ENCODE measurements around the gene PEPD.

Gene PEPD

GRCh38 chr19:33488826-33489225, 32.8 kb downstream of the PEPD start:
- TF ChIP-seq CTCF (IDR thresholded peaks at IDR 0.05; ENCODE audit: insufficient read depth, low read length, poor library complexity, severe bottlenecking) (no peak), EZH2phosphoT487 (conservative IDR thresholded peaks at IDR 0.05; ENCODE audit: low read length) (no peak)
- Histone ChIP-seq H3K9me3 (ENCODE audit: insufficient read depth, low read length) (no peaks in the 10 kb centered on the region), H2AFZ (ENCODE audit: low read depth, low read length, severe bottlenecking) (no peak overlapping the region), H3K27ac (ENCODE audit: low read depth, low read length) (no peak overlapping the region), H3K9me2 (replicated peaks; ENCODE audit: insufficient read depth, low read length) (no peaks in the 10 kb centered on the region), H3K9ac (ENCODE audit: low read length) (no peak overlapping the region), H3K4me3 (ENCODE audit: insufficient read depth, low read length, poor library complexity, severe bottlenecking) (no peak overlapping the region), H3F3A (ENCODE audit: insufficient read depth) (no peaks in the 10 kb centered on the region), H3K79me2 (ENCODE audit: insufficient read depth, low read length) (no peaks in the 10 kb centered on the region), H3K36me3 (ENCODE audit: low read length) (no peaks in the 10 kb centered on the region), H4K20me1 (ENCODE audit: low read depth, low read length) (no peaks in the 10 kb centered on the region), H3K27me3 (ENCODE audit: low read length) (no peaks in the 10 kb centered on the region), H3K4me2 (ENCODE audit: low read depth, low read length, poor library complexity, severe bottlenecking) (no peak overlapping the region)

- no peak overlapping the region for H3K27ac ChIP-seq (ENCODE audit: low read depth, low read length)
- no peaks in the 10 kb centered on the region for H3F3A ChIP-seq (ENCODE audit: insufficient read depth)
- H3K79me2 ChIP-seq (ENCODE audit: insufficient read depth, low read length): no peaks in the 10 kb centered on the region
- TF ChIP-seq CTCF (IDR thresholded peaks at IDR 0.05; ENCODE audit: insufficient read depth, low read length, poor library complexity, severe bottlenecking) (no peak), EZH2phosphoT487 (conservative IDR thresholded peaks at IDR 0.05; ENCODE audit: low read length) (no peak)
- H3K27me3 ChIP-seq (ENCODE audit: low read length): no peaks in the 10 kb centered on the region
- H3K9ac ChIP-seq (ENCODE audit: low read length): no peak overlapping the region
- H3K36me3 ChIP-seq (ENCODE audit: low read length): no peaks in the 10 kb centered on the region
- H4K20me1 ChIP-seq (ENCODE audit: low read depth, low read length): no peaks in the 10 kb centered on the region
- no peak overlapping the region for H2AFZ ChIP-seq (ENCODE audit: low read depth, low read length, severe bottlenecking)
- H3K4me3 ChIP-seq (ENCODE audit: insufficient read depth, low read length, poor library complexity, severe bottlenecking): no peak overlapping the region
- no peak overlapping the region for H3K4me2 ChIP-seq (ENCODE audit: low read depth, low read length, poor library complexity, severe bottlenecking)
- H3K9me2 ChIP-seq (replicated peaks; ENCODE audit: insufficient read depth, low read length): no peaks in the 10 kb centered on the region
- H3K9me3 ChIP-seq (ENCODE audit: insufficient read depth, low read length): no peaks in the 10 kb centered on the region
Measured at GRCh38 chr19:33487901-33488800, 33.4 kb downstream of the PEPD start.

- TF ChIP-seq EZH2phosphoT487 (conservative IDR thresholded peaks at IDR 0.05; ENCODE audit: low read length) (no peak), CTCF (IDR thresholded peaks at IDR 0.05; ENCODE audit: insufficient read depth, low read length, poor library complexity, severe bottlenecking) (no peak)
Measured at GRCh38 chr19:33486936-33487811, 34.4 kb downstream of the PEPD start.

More at GRCh38 chr19:33486936-33487811, 34.4 kb downstream of the PEPD start:
- Histone ChIP-seq H3K36me3 (ENCODE audit: low read length) (no peaks in the 10 kb centered on the region), H3K4me2 (ENCODE audit: low read depth, low read length, poor library complexity, severe bottlenecking) (no peak overlapping the region), H3K4me3 (ENCODE audit: insufficient read depth, low read length, poor library complexity, severe bottlenecking) (no peak overlapping the region), H2AFZ (ENCODE audit: low read depth, low read length, severe bottlenecking) (no peak overlapping the region), H3K9ac (ENCODE audit: low read length) (no peak overlapping the region), H3K9me2 (replicated peaks; ENCODE audit: insufficient read depth, low read length) (no peaks in the 10 kb centered on the region), H3F3A (ENCODE audit: insufficient read depth) (no peaks in the 10 kb centered on the region), H3K27me3 (ENCODE audit: low read length) (no peaks in the 10 kb centered on the region), H3K27ac (ENCODE audit: low read depth, low read length) (no peak overlapping the region), H3K9me3 (ENCODE audit: insufficient read depth, low read length) (no peaks in the 10 kb centered on the region), H4K20me1 (ENCODE audit: low read depth, low read length) (no peaks in the 10 kb centered on the region), H3K79me2 (ENCODE audit: insufficient read depth, low read length) (no peaks in the 10 kb centered on the region)
